SK-N-SH (cell line): Measurements from ENCODE around the gene ACSL6. TPM values are rescaled to one million over a fixed set of nuclear protein-coding genes. Genes with fewer than 3 reads are reported as not detected.

Experiments used
- CTCF ChIA-PET: fragments of 300-600, 350-600 bp; formaldehyde crosslinking; extraction: SDS; loops from one replicate; lab custom pipeline; 2021; lab: Yijun Ruan, JAX
- POLR2A ChIA-PET: fragments of 350-600 bp; sonication (Branson Sonifier 250); formaldehyde crosslinking; extraction: SDS; loops from one replicate; lab custom pipeline; 2020; ENCODE audit warnings: antibody characterized with exemption, inconsistent platforms; lab: Yijun Ruan, JAX
- DNase-seq: peaks from one replicate; pipeline ENCODE4 v3.0.0; 2012
- H2AFZ ChIP-seq: fragments of 200-600 bp; sonication (generic); 2 replicates; pipeline ENCODE4 v1.8.1; 2016; ENCODE audit warnings: antibody characterized with exemption, mild to moderate bottlenecking, low read depth
- H3F3A ChIP-seq: fragments of 200-600 bp; sonication (generic); replicated peaks from 2 replicates; pipeline ENCODE3; 2016; ENCODE audit warnings: antibody characterized with exemption, mild to moderate bottlenecking; ENCODE audit not compliant: insufficient read depth
- H3K27ac ChIP-seq, 2 experiments: fragments of 200-500 bp in 1 of 2; fragments of 200-600 bp in 1 of 2; sonication (Bioruptor generic) in 1 of 2; sonication (generic), shearing (Covaris generic) in 1 of 2; 2 replicates each; pipeline versions ENCODE4 v1.5.1 to v1.6.1; 2014 to 2016; ENCODE audit warnings: low read depth in 2 of 2, inconsistent platforms in 1 of 2, low read length in 1 of 2, mild to moderate bottlenecking in 1 of 2, mixed read lengths in 1 of 2
- H3K27me3 ChIP-seq: fragments of 200-600 bp; sonication (generic), shearing (Covaris generic); 2 replicates; pipeline ENCODE4 v1.6.1; 2016; ENCODE audit warnings: mixed run types; ENCODE audit not compliant: insufficient read depth
- H3K36me3 ChIP-seq, 2 experiments: fragments of 200-500 bp in 1 of 2; fragments of 200-600 bp in 1 of 2; sonication (Bioruptor generic) in 1 of 2; sonication (generic) in 1 of 2; replicated peaks in 1 of 2; 2 replicates each; pipeline versions ENCODE3 to v1.5.1; 2014 to 2016; ENCODE audit warnings: low read length in 1 of 2, mild to moderate bottlenecking in 1 of 2; ENCODE audit not compliant: insufficient read depth in 2 of 2, control insufficient read depth in 1 of 2
- H3K4me1 ChIP-seq, 2 experiments: fragments of 200-500 bp in 1 of 2; fragments of 200-600 bp in 1 of 2; sonication (Bioruptor generic) in 1 of 2; sonication (generic), shearing (Covaris generic) in 1 of 2; 2 replicates each; pipeline versions ENCODE4 v1.5.1 to v1.6.1; 2014 to 2016; ENCODE audit warnings: low read depth in 1 of 2, low read length in 1 of 2, mixed run types in 1 of 2; ENCODE audit not compliant: insufficient read depth in 2 of 2, control insufficient read depth in 1 of 2
- H3K4me2 ChIP-seq: fragments of 200-600 bp; sonication (generic), shearing (Covaris generic); 2 replicates; pipeline ENCODE4 v1.6.1; 2017; ENCODE audit warnings: mixed run types
- H3K4me3 ChIP-seq, 2 experiments: fragments of 200-500 bp in 1 of 2; fragments of 200-600 bp in 1 of 2; sonication (Bioruptor generic) in 1 of 2; sonication (generic), shearing (Covaris generic) in 1 of 2; 2 replicates each; pipeline versions ENCODE4 v1.5.1 to v1.8.1; 2014 to 2016; ENCODE audit warnings: low read depth in 2 of 2, inconsistent platforms in 1 of 2, low read length in 1 of 2, mild to moderate bottlenecking in 1 of 2, mixed read lengths in 1 of 2, moderate library complexity in 1 of 2
- H3K79me2 ChIP-seq: fragments of 200-600 bp; sonication (generic); 2 replicates; pipeline ENCODE4 v1.8.1; 2017; ENCODE audit warnings: mild to moderate bottlenecking; ENCODE audit not compliant: insufficient read depth
- H3K9ac ChIP-seq: fragments of 200-600 bp; sonication (generic); 2 replicates; pipeline ENCODE4 v1.6.1; 2017; ENCODE audit warnings: mixed run types
- H3K9me2 ChIP-seq: fragments of 200-600 bp; sonication (generic); 2 replicates; pipeline ENCODE4 v1.6.1; 2017; ENCODE audit warnings: mixed run types
- H3K9me3 ChIP-seq: fragments of 200-600 bp; sonication (generic); 2 replicates; pipeline ENCODE4 v1.6.1; 2017; ENCODE audit warnings: mixed run types, mild to moderate bottlenecking, moderate library complexity
- H4K20me1 ChIP-seq: fragments of 200-600 bp; sonication (generic); 2 replicates; pipeline ENCODE4 v1.6.1; 2017; ENCODE audit warnings: mild to moderate bottlenecking, mixed run types; ENCODE audit not compliant: insufficient read depth
- CHD2 ChIP-seq: fragments of 150-350 bp; IDR thresholded peaks from 2 replicates; pipeline ENCODE4 v1.6.1; 2018; ENCODE audit warnings: low read length; ENCODE audit not compliant: partially characterized antibody
- GATA2 ChIP-seq: sonication (generic); formaldehyde crosslinking; IDR thresholded peaks from 2 replicates; pipeline ENCODE4 v1.5.0; 2020; ENCODE audit warnings: mild to moderate bottlenecking, missing genetic modification reagents
- IRF3 ChIP-seq: fragments of 150-350 bp; IDR thresholded peaks from 2 replicates; pipeline ENCODE4 v1.6.1; 2016; ENCODE audit warnings: mild to moderate bottlenecking, low read depth, low read length
- MAX ChIP-seq: IDR thresholded peaks from 2 replicates; pipeline ENCODE4 v1.4.0; 2012; ENCODE audit warnings: low read depth
- MXI1 ChIP-seq: IDR thresholded peaks from 2 replicates; pipeline ENCODE4 v1.6.1; 2012; ENCODE audit warnings: mild to moderate bottlenecking, low read depth, low read length, improper control_type of control experiment
- PBX3 ChIP-seq: IDR thresholded peaks from 2 replicates; pipeline ENCODE4; 2012
- RAD21 ChIP-seq: IDR thresholded peaks from 2 replicates; pipeline ENCODE4 v1.6.1; 2012; ENCODE audit warnings: mild to moderate bottlenecking, low read length
- RCOR1 ChIP-seq: fragments of 150-350 bp; IDR thresholded peaks from 2 replicates; pipeline ENCODE4 v1.6.1; 2017; ENCODE audit warnings: antibody characterized with exemption, low read length
- RXRA ChIP-seq: IDR thresholded peaks from 2 replicates; pipeline ENCODE4 v1.4.0; 2012; ENCODE audit warnings: low read depth, mild to moderate bottlenecking, borderline replicate concordance
- SMC3 ChIP-seq: IDR thresholded peaks from 2 replicates; pipeline ENCODE4 v1.6.1; 2012; ENCODE audit warnings: low read depth, low read length, improper control_type of control experiment
- TAF1 ChIP-seq: IDR thresholded peaks from 2 replicates; pipeline ENCODE4 v1.6.1; 2012; ENCODE audit warnings: low read depth, mild to moderate bottlenecking, low read length, moderate library complexity, borderline replicate concordance
- TCF12 ChIP-seq: IDR thresholded peaks from 2 replicates; pipeline ENCODE4 v1.4.0; 2012
- USF2 ChIP-seq: fragments of 150-350 bp; IDR thresholded peaks from 2 replicates; pipeline ENCODE4 v1.6.1; 2017; ENCODE audit warnings: antibody characterized with exemption, low read length, low read depth, borderline replicate concordance
- WGBS: methylation state at CpG from one replicate; pipeline ENCODE4 v1.1.6; 2017; ENCODE audit warnings: low lambda C conversion rate; 5-methylcytosine and 5-hydroxymethylcytosine counted together
- polyA plus RNA-seq, 3 experiments: library from polyadenylated mRNA; depleted of rRNA; stranded (reverse); fragments of >200 nt; gene quantifications; 2 replicates each; pipeline ENCODE4 v1.2.3, GENCODE V29; 2012

The ACSL6 gene
- 0.29 and 0.46 TPM in 2 replicates for polyA plus RNA-seq (2012; rRNA removed)
- 0.09 and 0.17 TPM in 2 replicates for polyA plus RNA-seq (2012; cell fraction: cytosol; rRNA removed)
- polyA plus RNA-seq (2012; cell fraction: nucleus; rRNA removed), result 1.2 and 2.0 TPM in 2 replicates

- CTCF ChIA-PET, result interaction anchor here (1.1 to 7.2 kb wide), 6 partner anchors 11 to 588 kb away, joined by 3 to 63 read pairs (median 4); no protein-coding TSS in a partner anchor
- H4K20me1 ChIP-seq, result no peaks in the 10 kb centered on the region
- DNase-seq, result peak; percentile 89
- H3K27ac ChIP-seq, result no peak within 1 kb of the TSS
- peak within 1 kb of the TSS; percentile 79; the same call in 1 of the 2 replicates for H2AFZ ChIP-seq
- no peak within 1 kb of the TSS for H3K9ac ChIP-seq
- no peaks in the 10 kb centered on the region for H3K36me3 ChIP-seq
- peak within 1 kb of the TSS; percentile 90 for H3K4me2 ChIP-seq
- peak within 1 kb of the TSS; percentile 62 to 65 for H3K4me3 ChIP-seq
- TF ChIP-seq USF2 (no peak), TAF1 (no peak), RXRA (no peak), MXI1 (peak; percentile 7; the same call in 1 of the 2 replicates)
- TF ChIP-seq, all 33 proteins: peak for 1
- H3F3A ChIP-seq, result no peaks in the 10 kb centered on the region
- no peaks in the 10 kb centered on the region; the same call in 1 of the 2 replicates for H3K27me3 ChIP-seq
- WGBS, result under 1% methylated on average over 28 of the region's 63 CpGs
- H3K9me2 ChIP-seq, result no peaks in the 10 kb centered on the region
- peaks cover 0 to 9% of the 10 kb centered on the region in 2 experiments; a peak in 1 of 4 replicates for H3K4me1 ChIP-seq
- POLR2A ChIA-PET, result interaction anchor here (1.0 to 1.2 kb wide), 2 partner anchors 15 to 215 kb away, joined by 3 to 4 read pairs; partner anchors contain the start of gene FNIP1
- no peaks in the 10 kb centered on the region for H3K9me3 ChIP-seq
- no peaks in the 10 kb centered on the region for H3K79me2 ChIP-seq
These were observed at the start of gene ACSL6 for GRCh38 chr5:132011622-132012343. ACSL6 (minus strand) TSS chr5:132011658; CDS start chr5:132011553, 105 bp downstream.

- H3K27ac ChIP-seq, result no peak within 1 kb of the TSS
- no peaks in the 10 kb centered on the region for H3K9me2 ChIP-seq
- 80% methylated on average over 16 of the region's 16 CpGs for WGBS
- no peaks in the 10 kb centered on the region for H3F3A ChIP-seq
- ChIA-PET POLR2A (no interaction called here), CTCF (interaction anchor here (1.3 to 3.6 kb wide), 4 partner anchors 8 to 637 kb away, joined by 3 to 14 read pairs (median 4); no protein-coding TSS in a partner anchor)
- no peaks in the 10 kb centered on the region for H3K79me2 ChIP-seq
- peak; percentile 3 for DNase-seq
- H3K36me3 ChIP-seq, result no peaks in the 10 kb centered on the region
- H2AFZ ChIP-seq, result no peak within 1 kb of the TSS
- no peaks in the 10 kb centered on the region for H3K27me3 ChIP-seq
- TF ChIP-seq SMC3 (no peak), GATA2 (CRISPR knock-in tag) (no peak), RCOR1 (no peak), MAX (no peak), CHD2 (no peak), TCF12 (no peak), PBX3 (no peak), USF2 (no peak), IRF3 (no peak), RAD21 (no peak), RXRA (no peak)
- H3K9me3 ChIP-seq, result no peaks in the 10 kb centered on the region
- H3K4me3 ChIP-seq, result no peak within 1 kb of the TSS
- H3K4me1 ChIP-seq, result no peaks in the 10 kb centered on the region
- no peak within 1 kb of the TSS for H3K9ac ChIP-seq
- H4K20me1 ChIP-seq, result no peaks in the 10 kb centered on the region
- H3K4me2 ChIP-seq, result no peak within 1 kb of the TSS
These were observed 49.2 kb upstream of the ACSL6 start, which contains the start of gene IL3 for GRCh38 chr5:132060501-132061161. IL3 (plus strand) TSS chr5:132060655; CDS start chr5:132060707, 52 bp downstream.
